PC-9 (cell line): ENCODE results near the gene TTYH1.

Experiments
- CTCF ChIP-seq: fragments of 200-600 bp; sonication (generic); conservative IDR thresholded peaks from 2 replicates; pipeline ENCODE4 v1.6.1; 2017; ENCODE audit warnings: mixed run types, antibody characterized with exemption, mild to moderate bottlenecking, moderate library complexity
- EZH2 ChIP-seq: fragments of 200-600 bp; sonication (generic); IDR thresholded peaks from 2 replicates; pipeline ENCODE4 v1.8.0; 2017; ENCODE audit warnings: antibody characterized with exemption, low read depth

- no peak for TF ChIP-seq CTCF
- TF ChIP-seq EZH2 = no peak
These were observed 40.6 kb downstream of the TTYH1 start for GRCh38 chr19:54455786-54456422.
